Activated naive CD4-positive, alpha-beta T cell (primary cell): ENCODE data around the gene NQO2.
"Not testable (repeated sequence)": the region's sequence is repeated elsewhere in the genome, so short reads cannot be mapped to it uniquely, and the experiment has no call there.

ENCODE experiments used
- DNase-seq, 4 experiments: peaks; one replicate each; lab custom pipeline; 2025; lab: John Stamatoyannopoulos, UW

Gene NQO2

GRCh38 chr6:2989332-2990247 lies 10.1 kb upstream of the NQO2 start:
- peak in 3 of 4 experiments; percentile 58 to 83 (median 65) for DNase-seq

- peak in 1 of 4 experiments; percentile 4 for DNase-seq
Observed at GRCh38 chr6:2990248-2990931, 9.3 kb upstream of the NQO2 start.

- no peak for DNase-seq
Observed at GRCh38 chr6:2990932-2991506, 8.7 kb upstream of the NQO2 start.

GRCh38 chr6:2992330-2992979 lies 7.2 kb upstream of the NQO2 start:
- DNase-seq: no peak

GRCh38 chr6:2993755-2994317 lies 5.9 kb upstream of the NQO2 start:
- DNase-seq: no peak

- peak in 2 of 4 experiments; percentile 18 to 21 for DNase-seq
Observed at GRCh38 chr6:2998249-2998997, 1.3 kb upstream of the NQO2 start.

- DNase-seq: peak in 2 of 4 experiments; percentile 53 to 61
Observed at GRCh38 chr6:2998998-2999617, 586 bp upstream of the NQO2 start.

- DNase-seq: no peak
Observed at GRCh38 chr6:3001146-3001772, 1.6 kb downstream of the NQO2 start.

GRCh38 chr6:3001773-3002293 lies 2.1 kb downstream of the NQO2 start:
- no peak for DNase-seq

GRCh38 chr6:3003226-3003625 lies 3.5 kb downstream of the NQO2 start:
- not testable (repeated sequence) for DNase-seq

GRCh38 chr6:3005077-3005476 lies 5.4 kb downstream of the NQO2 start:
- DNase-seq: no peak

- DNase-seq: no peak
Observed at GRCh38 chr6:3005874-3006273, 6.2 kb downstream of the NQO2 start.

- DNase-seq: no peak
Observed at GRCh38 chr6:3006476-3006875, 6.8 kb downstream of the NQO2 start.

- no peak for DNase-seq
Observed at GRCh38 chr6:3007571-3007970, 7.9 kb downstream of the NQO2 start.

GRCh38 chr6:3008712-3009265 lies 9.1 kb downstream of the NQO2 start:
- not testable (repeated sequence) for DNase-seq

GRCh38 chr6:3009930-3010329 lies 10.2 kb downstream of the NQO2 start:
- no peak for DNase-seq

GRCh38 chr6:3011158-3011557 lies 11.5 kb downstream of the NQO2 start:
- no peak for DNase-seq

GRCh38 chr6:3011592-3011991 lies 11.9 kb downstream of the NQO2 start:
- no peak for DNase-seq

GRCh38 chr6:3013486-3013885 lies 13.8 kb downstream of the NQO2 start:
- DNase-seq: no peak
